Body of pancreas (tissue), 4 donors: ENCODE results near the gene WNK2. TPM values are rescaled to one million over a fixed set of nuclear protein-coding genes. Genes with fewer than 3 reads are reported as not detected.

Experiments
- ATAC-seq: fragments of 150-250 bp; one replicate; pipeline ENCODE4 v1.9.1; 2016
- DNase-seq, 4 donors: peaks; one replicate each; pipeline ENCODE4 v3.0.0-alpha.2; 2019
- H3K27ac ChIP-seq, 4 donors: fragments of 200-600 bp; sonication (generic); 1 replicate in 3 of 4; 2 replicates in 1 of 4; pipeline versions ENCODE4 v1.5.1 to v1.6.1; 2016 to 2019; ENCODE audit warnings: mild to moderate bottlenecking in 1 of 4, mixed read lengths in 1 of 4, moderate library complexity in 1 of 4
- H3K27me3 ChIP-seq, 2 donors: fragments of 200-600 bp; sonication (generic); one replicate each; pipeline ENCODE4 v1.6.0; 2016; ENCODE audit warnings: mild to moderate bottlenecking in 1 of 2
- H3K36me3 ChIP-seq, 2 donors: fragments of 200-600 bp; sonication (generic); replicated peaks in 1 of 2; 2 replicates each; pipeline ENCODE4 v1.5.1; 2016; ENCODE audit warnings: low read depth in 2 of 2; ENCODE audit not compliant: insufficient read depth in 1 of 2
- H3K4me1 ChIP-seq: fragments of 200-600 bp; sonication (generic); one replicate; pipeline ENCODE4 v1.6.0; 2016
- H3K4me3 ChIP-seq, 2 donors: fragments of 200-600 bp; sonication (generic); 1 replicate in 1 of 2; 2 replicates in 1 of 2; pipeline ENCODE4 v1.5.1; 2016 to 2019
- H3K9me3 ChIP-seq, 3 donors: fragments of 200-600 bp; sonication (generic); 1 replicate in 2 of 3; 2 replicates in 1 of 3; pipeline ENCODE4 v1.5.1; 2016
- CTCF ChIP-seq, 7 experiments: fragments of 450-650 bp in 4 of 7; fragments of 200-600 bp in 3 of 7; sonication (generic) in 3 of 7; IDR thresholded peaks; one replicate each; pipeline ENCODE4 v1.5.1; 2016 to 2019; ENCODE audit warnings: antibody characterized with exemption in 7 of 7
- POLR2A ChIP-seq, 3 donors: fragments of 450-650 bp; IDR thresholded peaks; one replicate each; pipeline ENCODE4 v1.6.1; 2016; ENCODE audit warnings: antibody characterized with exemption in 3 of 3, mild to moderate bottlenecking in 2 of 3
- WGBS, 2 donors: methylation state at CpG; one replicate each; pipeline ENCODE4 v1.1.5; 2017; 5-methylcytosine and 5-hydroxymethylcytosine counted together
- intact Hi-C: fragments of 100-400 bp; cut with DNase I; formaldehyde crosslinking; loops from one replicate; pipeline ENCODE4 v1.15.1; 2023
- total RNA-seq, 2 donors: library from RNA; depleted of rRNA; stranded (reverse); fragments of >200 nt; gene quantifications; one replicate each; pipeline ENCODE4 v1.1.0, GENCODE V29; 2016

Gene WNK2
- total RNA-seq, 2 donors from 2014 or later = 85.4 to 173 TPM

- intact Hi-C loops = no loop called here
- Histone ChIP-seq H3K27me3 (no peaks in the 10 kb centered on the region), H3K4me1 (peaks cover 67% of the 10 kb centered on the region), H3K4me3 (no peak overlapping the region), H3K27ac (peak overlapping the region in 1 of 4 donors; percentile 89), H3K36me3 (no peaks in the 10 kb centered on the region), H3K9me3 (no peaks in the 10 kb centered on the region)
- 76 to 77% methylated on average over 7 of the region's 7 CpGs for WGBS, 2 donors
- TF ChIP-seq POLR2A (IDR thresholded peaks at IDR 0.05) (no peak), CTCF (IDR thresholded peaks at IDR 0.05) (no peak)
- ATAC-seq (no peak), DNase-seq (no peak)
These were observed 49.1 kb downstream of the WNK2 start for GRCh38 chr9:93233033-93233432.

DNA sequence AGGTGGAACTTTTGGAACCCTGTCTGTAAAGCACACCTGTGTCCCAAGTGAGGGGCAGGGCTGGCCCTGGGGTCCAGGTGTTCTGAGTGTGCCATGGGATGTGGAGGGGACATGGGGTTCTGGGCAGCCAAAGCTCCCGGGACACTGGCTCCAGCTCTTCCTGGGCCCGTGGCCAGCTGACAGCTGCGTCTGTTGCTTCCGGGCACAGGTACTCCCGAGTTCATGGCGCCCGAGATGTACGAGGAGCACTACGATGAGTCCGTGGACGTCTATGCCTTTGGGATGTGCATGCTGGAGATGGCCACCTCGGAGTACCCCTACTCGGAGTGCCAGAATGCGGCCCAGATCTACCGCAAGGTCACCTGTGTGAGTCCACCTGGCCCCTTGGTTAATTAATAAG, 50.7 kb downstream of the WNK2 start:
- ATAC-seq (no peak), DNase-seq (peak in 3 of 4 donors; percentile 35 to 62 (median 55))
- Histone ChIP-seq H3K36me3 (peaks cover 0 to 2% of the 10 kb centered on the region in 2 donors), H3K4me3 (no peak overlapping the region), H3K27ac (peak overlapping the region in 2 of 4 donors; percentile 21 to 27), H3K9me3 (no peaks in the 10 kb centered on the region), H3K27me3 (no peaks in the 10 kb centered on the region), H3K4me1 (peaks cover 51% of the 10 kb centered on the region)
- WGBS, 2 donors = 39 to 78% methylated on average over 10 to 15 of the region's 15 CpGs
- TF ChIP-seq CTCF (IDR thresholded peaks at IDR 0.05) (no peak), POLR2A (IDR thresholded peaks at IDR 0.05) (no peak)
- intact Hi-C loops = no loop called here

DNA sequence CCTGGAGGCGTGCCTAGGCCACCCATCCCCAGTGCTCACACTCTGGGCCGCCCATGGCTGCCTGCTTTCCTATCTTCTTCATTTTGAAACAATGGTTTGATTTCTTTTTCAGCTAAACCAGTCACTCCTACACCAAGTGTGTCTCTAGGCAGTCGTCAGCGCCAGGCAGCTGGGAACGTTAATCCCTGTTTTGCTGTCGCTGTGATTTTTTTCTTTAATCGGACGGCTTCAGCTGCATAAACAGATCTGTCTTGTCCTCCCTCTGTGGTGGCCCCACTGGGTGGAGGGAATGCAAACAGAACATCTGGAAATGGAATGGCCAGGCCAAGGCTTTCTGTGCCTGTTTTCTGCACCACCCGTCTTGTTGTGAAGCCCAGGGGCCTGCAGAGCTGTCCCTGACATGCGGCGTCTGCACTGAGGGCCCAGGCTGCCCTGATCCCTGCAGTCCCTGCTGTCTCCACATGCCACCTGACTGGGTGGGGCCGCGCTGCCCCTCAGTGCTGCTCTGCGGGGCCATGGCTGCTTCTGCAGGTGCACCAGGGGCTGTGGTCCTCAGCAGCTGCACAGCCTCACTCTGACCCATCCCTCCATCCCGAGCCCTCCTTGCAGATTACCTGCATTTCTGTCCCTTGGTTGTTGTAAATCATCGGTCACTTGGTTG, 51.5 kb downstream of the WNK2 start:
- TF ChIP-seq CTCF (IDR thresholded peaks at IDR 0.05) = no peak
- Histone ChIP-seq H3K27me3 (no peaks in the 10 kb centered on the region), H3K4me1 (peaks cover 43% of the 10 kb centered on the region), H3K27ac (no peak overlapping the region), H3K9me3 (no peaks in the 10 kb centered on the region), H3K4me3 (no peak overlapping the region), H3K36me3 (peaks cover 0 to 3% of the 10 kb centered on the region in 2 donors)
- 85 to 93% methylated on average over 12 to 16 of the region's 16 CpGs for WGBS, 2 donors
- intact Hi-C loops = no loop called here
- no peak for ATAC-seq
- DNase-seq = no peak

DNA sequence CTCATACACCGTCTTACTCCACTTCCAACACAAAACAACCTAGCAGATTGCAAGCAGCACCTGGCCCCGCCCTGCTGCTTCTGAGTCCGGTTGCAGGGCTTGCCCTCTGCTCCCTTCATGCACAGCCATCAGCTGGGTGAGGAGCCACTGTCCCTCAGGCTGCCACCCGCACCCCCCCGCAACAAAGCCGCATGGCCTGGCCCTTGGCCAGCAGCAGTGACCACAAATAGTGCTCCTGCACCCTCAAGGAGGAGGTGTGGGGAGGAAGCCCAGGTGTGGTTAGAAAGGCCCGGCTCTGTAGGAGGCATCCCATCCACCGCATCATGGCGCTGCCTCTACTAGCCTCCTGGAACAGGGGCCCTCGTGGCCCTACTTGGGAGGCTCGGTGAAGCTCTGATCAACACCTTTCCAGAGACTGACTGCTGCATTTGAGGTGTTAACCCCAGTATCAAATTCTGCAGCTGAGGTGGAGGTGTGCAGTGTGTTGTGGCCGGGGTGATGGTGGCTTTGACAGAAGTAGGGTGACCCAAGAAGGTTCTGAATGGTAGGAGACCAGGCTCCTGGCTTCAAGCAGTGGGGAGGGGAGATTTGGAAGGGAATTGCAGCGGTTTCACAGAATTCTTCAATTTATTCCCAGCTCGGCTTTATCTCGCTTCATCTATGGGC, 52.7 kb downstream of the WNK2 start:
- intact Hi-C loops = no loop called here
- no peak for ATAC-seq
- no peak for DNase-seq
- no peaks in the 10 kb centered on the region for H3K27me3 ChIP-seq
- no peak overlapping the region for H3K4me3 ChIP-seq
- TF ChIP-seq POLR2A (IDR thresholded peaks at IDR 0.05) (no peak), CTCF (IDR thresholded peaks at IDR 0.05) (no peak)
- peaks cover 35% of the 10 kb centered on the region for H3K4me1 ChIP-seq
- H3K36me3 ChIP-seq = peaks cover 0 to 3% of the 10 kb centered on the region in 2 donors
- WGBS, 2 donors = 75 to 80% methylated on average over 10 to 15 of the region's 15 CpGs
- H3K9me3 ChIP-seq = no peaks in the 10 kb centered on the region
- H3K27ac ChIP-seq = no peak overlapping the region
